Thymus (tissue), 11 donors: ENCODE measurements around the gene INO80B. TPM values are rescaled to one million over a fixed set of nuclear protein-coding genes. Genes with fewer than 3 reads are reported as not detected.
"Not testable (repeated sequence)": the region's sequence is repeated elsewhere in the genome, so short reads cannot be mapped to it uniquely, and the experiment has no call there.

ENCODE experiments used
- DNase-seq, 9 donors: peaks; one replicate each; pipeline ENCODE4 v3.0.0-alpha.2; 2013; ENCODE audit warnings: low spot score in 9 of 9, low read depth in 6 of 9, missing footprints in 1 of 9
- H3K27ac ChIP-seq, 2 donors: one replicate each; pipeline ENCODE4 v1.5.1; 2013; ENCODE audit warnings: control low read depth in 1 of 2, low read depth in 1 of 2, low read length in 1 of 2, mild to moderate bottlenecking in 1 of 2, moderate library complexity in 1 of 2
- H3K27me3 ChIP-seq, 2 donors: one replicate each; pipeline ENCODE4 v1.5.1; 2013; ENCODE audit warnings: low read length in 1 of 2; ENCODE audit not compliant: control insufficient read depth in 2 of 2, insufficient read depth in 1 of 2
- H3K36me3 ChIP-seq, 2 donors: one replicate each; pipeline ENCODE4 v1.5.1; 2013; ENCODE audit warnings: low read length in 1 of 2, mild to moderate bottlenecking in 1 of 2, moderate library complexity in 1 of 2; ENCODE audit not compliant: control insufficient read depth in 2 of 2, insufficient read depth in 2 of 2
- H3K4me1 ChIP-seq, 2 donors: one replicate each; pipeline ENCODE4 v1.5.1; 2013; ENCODE audit warnings: low read length in 2 of 2; ENCODE audit not compliant: control insufficient read depth in 2 of 2, insufficient read depth in 2 of 2
- H3K4me3 ChIP-seq, 2 donors: one replicate each; pipeline ENCODE4 v1.5.1; 2013; ENCODE audit warnings: low read length in 2 of 2, control low read depth in 1 of 2, mild to moderate bottlenecking in 1 of 2
- H3K9me3 ChIP-seq, 2 donors: one replicate each; pipeline ENCODE4 v1.5.1; 2013; ENCODE audit warnings: low read length in 1 of 2, mild to moderate bottlenecking in 1 of 2; ENCODE audit not compliant: control insufficient read depth in 2 of 2, insufficient read depth in 1 of 2
- WGBS: extraction: QIAGEN DNeasy Blood & Tissue Kit; methylation state at CpG from one replicate; pipeline ENCODE4 v1.1.7; 2013; 5-methylcytosine and 5-hydroxymethylcytosine counted together
- polyA plus RNA-seq: library from polyadenylated mRNA; stranded (reverse); fragments of 200-250 nt; gene quantifications from one replicate; pipeline ENCODE4 v1.2.3, GENCODE V29; 2013
- total RNA-seq: library from RNA; stranded (reverse); fragments of 120-200 nt; gene quantifications from one replicate; pipeline ENCODE4 v1.2.4, GENCODE V29; 2013
- donor health status: healthy.

Gene INO80B
- total and polyA plus RNA-seq, 2 donors: 27.0 to 53.0 TPM

- peak in 1 of 9 donors; percentile 49 for DNase-seq
- Histone ChIP-seq H3K9me3 (no peaks in the 10 kb centered on the region), H3K36me3 (peaks cover 15 to 30% of the 10 kb centered on the region in 2 donors), H3K27ac (peak overlapping the region; percentile 86 to 91), H3K4me1 (peaks cover 19 to 28% of the 10 kb centered on the region in 2 donors), H3K4me3 (peak overlapping the region; percentile 96 to 98), H3K27me3 (no peaks in the 10 kb centered on the region)
- WGBS: 3% methylated on average over 80 of the region's 80 CpGs
These were observed 27.3 kb downstream of the INO80B start for GRCh38 chr2:74481961-74482800.

- peak; percentile 89 to 98 (median 94) for DNase-seq
- Histone ChIP-seq H3K27me3 (no peaks in the 10 kb centered on the region), H3K9me3 (no peaks in the 10 kb centered on the region), H3K4me3 (peak within 1 kb of the TSS; percentile 96 to 98), H3K36me3 (peaks cover 15 to 26% of the 10 kb centered on the region in 2 donors), H3K4me1 (peaks cover 19 to 28% of the 10 kb centered on the region in 2 donors), H3K27ac (peak within 1 kb of the TSS; percentile 91 to 95)
- 1% methylated on average over 50 of the region's 50 CpGs for WGBS
These were observed 28.2 kb downstream of the INO80B start, which contains the start of the genes CCDC142 and TTC31 for GRCh38 chr2:74482801-74483674. Gene CCDC142, minus strand, starts transcription at chr2:74482998. Its CDS starts 161 bp downstream, at chr2:74482837. Gene TTC31, plus strand, starts transcription at chr2:74483081. Its CDS starts 15 bp downstream, at chr2:74483096.

- 90% methylated on average over 19 of the region's 19 CpGs for WGBS
- H3K27me3 ChIP-seq, H3K9me3 ChIP-seq, DNase-seq, H3K27ac ChIP-seq: not testable (repeated sequence)
- peak overlapping the region; percentile 96 to 98 for H3K4me3 ChIP-seq
- peaks cover 15 to 27% of the 10 kb centered on the region in 2 donors for H3K36me3 ChIP-seq
- peaks cover 19 to 28% of the 10 kb centered on the region in 2 donors for H3K4me1 ChIP-seq
These were observed 28.8 kb downstream of the INO80B start for GRCh38 chr2:74483675-74484164.

- Histone ChIP-seq H3K36me3 (peaks cover 20 to 30% of the 10 kb centered on the region in 2 donors), H3K4me1 (peaks cover 13 to 21% of the 10 kb centered on the region in 2 donors), H3K27ac (no peak overlapping the region), H3K4me3 (no peak overlapping the region), H3K9me3 (no peaks in the 10 kb centered on the region), H3K27me3 (no peaks in the 10 kb centered on the region)
- WGBS: 99% methylated on average over 2 of the region's 2 CpGs
- no peak for DNase-seq
These were observed 31.3 kb downstream of the INO80B start for GRCh38 chr2:74486141-74486540.

- Histone ChIP-seq H3K9me3 (no peaks in the 10 kb centered on the region), H3K4me3 (no peak overlapping the region), H3K27ac (no peak overlapping the region), H3K36me3 (peaks cover 46 to 52% of the 10 kb centered on the region in 2 donors), H3K27me3 (no peaks in the 10 kb centered on the region), H3K4me1 (peaks cover 0 to 3% of the 10 kb centered on the region in 2 donors)
- DNase-seq: no peak
- WGBS: 98% methylated on average over 9 of the region's 9 CpGs
These were observed 34.0 kb downstream of the INO80B start for GRCh38 chr2:74488643-74489481.

- no peak for DNase-seq
- H3K9me3 ChIP-seq: no peaks in the 10 kb centered on the region
- H3K4me3 ChIP-seq: no peak overlapping the region
- H3K27ac ChIP-seq: no peak overlapping the region
- H3K27me3 ChIP-seq: no peaks in the 10 kb centered on the region
- no peaks in the 10 kb centered on the region for H3K4me1 ChIP-seq
- peaks cover 46 to 57% of the 10 kb centered on the region in 2 donors for H3K36me3 ChIP-seq
- 99% methylated on average over 9 of the region's 9 CpGs for WGBS
These were observed 35.0 kb downstream of the INO80B start for GRCh38 chr2:74489906-74490305.

GRCh38 chr2:74491648-74492544, 37.0 kb downstream of the INO80B start:
- H3K4me1 ChIP-seq: no peaks in the 10 kb centered on the region
- no peak overlapping the region for H3K27ac ChIP-seq
- H3K4me3 ChIP-seq: no peak overlapping the region
- no peak for DNase-seq
- 96% methylated on average over 12 of the region's 12 CpGs for WGBS
- peaks cover 9 to 12% of the 10 kb centered on the region in 2 donors for H3K27me3 ChIP-seq
- H3K9me3 ChIP-seq: no peaks in the 10 kb centered on the region
- H3K36me3 ChIP-seq: peaks cover 42 to 50% of the 10 kb centered on the region in 2 donors
